Measurements from ENCODE around the gene CD63.

Gene CD63

DNA sequence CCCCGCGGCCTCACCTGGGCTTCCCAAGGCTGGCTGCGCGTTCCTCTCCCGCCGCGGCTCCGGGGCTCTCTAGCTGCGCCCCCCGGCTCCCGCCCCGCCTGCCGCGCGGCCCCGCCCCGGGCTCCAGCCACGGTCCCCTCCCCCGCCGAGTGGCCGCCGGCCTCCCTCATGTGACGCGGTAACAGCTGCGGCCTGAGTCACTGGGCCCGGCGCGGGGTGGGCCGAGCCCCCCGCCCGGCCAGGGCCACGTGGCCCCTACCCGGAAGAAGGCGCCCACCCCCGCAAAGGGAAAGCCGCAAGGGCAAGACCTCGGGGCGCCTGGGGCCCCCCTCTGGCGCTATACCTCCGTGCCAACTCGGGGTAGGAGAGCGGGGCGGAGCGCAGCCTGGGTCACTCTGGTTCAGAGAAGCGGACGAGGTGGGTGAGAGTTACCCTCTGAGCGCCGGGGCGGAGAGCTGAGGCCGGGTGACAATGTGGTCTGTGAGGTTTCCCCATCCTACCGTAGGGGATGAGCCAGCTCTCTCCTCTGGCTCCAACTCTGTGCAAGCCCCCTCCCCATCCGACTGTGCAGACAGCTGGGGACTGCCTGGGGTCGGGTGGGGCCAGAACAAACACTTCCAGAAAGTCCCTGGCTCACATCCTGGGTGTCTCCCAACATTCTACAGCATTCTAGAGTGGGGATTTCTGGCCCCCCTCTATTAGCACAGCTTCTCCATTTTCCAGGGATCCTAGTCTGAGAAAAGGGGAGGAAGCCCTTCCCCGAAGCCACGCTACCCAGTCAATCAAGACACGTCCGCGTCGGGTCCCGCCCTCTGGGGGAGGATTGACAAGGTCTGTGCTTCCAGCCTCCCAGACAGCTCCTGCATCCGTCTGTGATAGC is at the start of gene CD63:
Gene CD63 (minus strand): TSS at position 71 of the 880 bp plus-strand sequence. CDS start 668 bp downstream, outside the sequence.
- peak; percentile 97 for DNase-seq (ENCODE audit: low spot score)
- in situ Hi-C loops (cut with MboI; ENCODE audit: low sequenced_read_pairs, unreplicated experiment), result no loop called here
- TF ChIP-seq CTCF (IDR thresholded peaks at IDR 0.05; ENCODE audit: borderline replicate concordance, control extremely low read depth, extremely low read depth, insufficient read depth, missing control alignments), result no peak

DNA sequence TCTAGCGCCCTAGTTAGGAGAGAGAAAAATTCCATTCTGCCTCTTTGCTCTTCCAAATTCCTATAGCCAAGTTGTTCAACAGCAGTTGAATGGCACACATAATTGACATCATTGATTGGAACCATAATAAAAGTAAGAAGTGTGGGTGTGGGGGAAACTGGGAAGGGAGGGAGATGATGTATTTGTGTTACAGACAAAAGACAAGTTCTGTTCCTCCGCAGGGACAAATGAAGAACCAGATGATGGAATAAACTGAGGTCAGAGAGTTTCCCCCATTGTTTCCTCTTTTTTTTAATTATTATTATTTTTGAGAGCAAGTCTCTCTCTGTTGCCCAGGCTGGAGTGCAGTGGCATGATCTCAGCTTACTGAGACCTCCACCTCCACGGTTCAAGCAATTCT is 49.0 kb upstream of the CD63 start:
- in situ Hi-C loops (cut with MboI; ENCODE audit: low sequenced_read_pairs, unreplicated experiment), result no loop called here
- no peak for DNase-seq (ENCODE audit: low spot score)
- TF ChIP-seq CTCF (IDR thresholded peaks at IDR 0.05; ENCODE audit: borderline replicate concordance, control extremely low read depth, extremely low read depth, insufficient read depth, missing control alignments), result no peak

GRCh38 chr12:55771736-55772135 is 42.9 kb upstream of the CD63 start:
- no peak for TF ChIP-seq CTCF (IDR thresholded peaks at IDR 0.05; ENCODE audit: borderline replicate concordance, control extremely low read depth, extremely low read depth, insufficient read depth, missing control alignments)
- DNase-seq (ENCODE audit: low spot score), result no peak
- in situ Hi-C loops (cut with MboI; ENCODE audit: low sequenced_read_pairs, unreplicated experiment), result no loop called here

DNA sequence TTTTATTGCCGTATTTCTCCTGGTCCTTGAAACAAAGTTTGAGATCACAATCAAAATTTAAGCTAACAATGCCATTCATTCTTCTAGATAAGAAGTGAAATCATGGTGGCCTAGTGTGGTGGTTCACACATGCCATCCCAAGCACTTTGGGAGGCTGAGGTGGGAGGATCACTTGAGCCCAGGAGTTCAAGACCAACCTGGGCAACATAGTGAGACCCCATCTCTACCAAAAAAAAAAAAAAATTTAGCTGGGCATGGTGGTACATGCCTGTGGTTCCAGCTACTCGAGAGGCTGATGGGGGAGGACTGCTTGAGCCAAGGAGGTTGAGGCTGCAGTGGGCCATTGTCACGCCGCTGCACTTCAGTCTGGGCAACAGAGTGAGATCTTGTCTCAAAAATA is 38.3 kb upstream of the CD63 start:
- no peak for DNase-seq (ENCODE audit: low spot score)
- TF ChIP-seq CTCF (IDR thresholded peaks at IDR 0.05; ENCODE audit: borderline replicate concordance, control extremely low read depth, extremely low read depth, insufficient read depth, missing control alignments), result no peak
- in situ Hi-C loops (cut with MboI; ENCODE audit: low sequenced_read_pairs, unreplicated experiment), result no loop called here

- in situ Hi-C loops (cut with MboI; ENCODE audit: low sequenced_read_pairs, unreplicated experiment), result no loop called here
- no peak for DNase-seq (ENCODE audit: low spot score)
- TF ChIP-seq CTCF (IDR thresholded peaks at IDR 0.05; ENCODE audit: borderline replicate concordance, control extremely low read depth, extremely low read depth, insufficient read depth, missing control alignments), result no peak
Observed at GRCh38 chr12:55765736-55766290, 37.0 kb upstream of the CD63 start.

DNA sequence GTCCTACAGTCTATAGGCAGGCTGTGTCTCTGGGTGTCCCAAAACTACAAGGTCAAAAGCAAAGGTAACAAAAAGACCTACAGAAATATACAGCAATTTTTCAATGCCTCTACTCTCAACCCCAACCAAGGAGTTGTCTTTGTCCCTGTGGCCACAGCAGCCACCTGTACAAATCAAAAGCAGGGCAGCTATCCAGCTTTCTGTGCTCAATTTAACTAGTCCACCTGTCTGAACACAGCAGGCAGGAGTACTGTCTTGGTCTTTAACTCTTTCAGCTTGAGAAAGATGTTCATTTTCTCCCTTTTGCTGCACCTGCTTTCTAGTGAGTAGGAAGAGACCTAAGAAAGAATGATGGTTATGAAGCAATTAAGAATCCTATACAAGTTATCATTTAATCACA is 33.8 kb upstream of the CD63 start:
- in situ Hi-C loops (cut with MboI; ENCODE audit: low sequenced_read_pairs, unreplicated experiment), result no loop called here
- no peak for DNase-seq (ENCODE audit: low spot score)
- no peak for TF ChIP-seq CTCF (IDR thresholded peaks at IDR 0.05; ENCODE audit: borderline replicate concordance, control extremely low read depth, extremely low read depth, insufficient read depth, missing control alignments)
